Smooth muscle cell (in vitro differentiated cells): Measurements from ENCODE around the gene PPDPF. TPM values are rescaled to one million over a fixed set of nuclear protein-coding genes. Genes with fewer than 3 reads are reported as not detected.

ENCODE experiments used
- DNase-seq: peaks from one replicate; lab custom pipeline; 2025; ENCODE audit not compliant: unreplicated experiment; lab: John Stamatoyannopoulos, UW
- H2AFZ ChIP-seq: fragments of 200-600 bp; sonication (generic); 2 replicates; pipeline ENCODE4 v1.6.0; 2016; ENCODE audit warnings: antibody characterized with exemption, low read depth, mild to moderate bottlenecking
- H3F3A ChIP-seq: fragments of 200-600 bp; sonication (generic); 2 replicates; pipeline ENCODE4 v1.6.0; 2017; ENCODE audit warnings: antibody characterized with exemption, low read depth
- H3K27ac ChIP-seq: fragments of 200-600 bp; sonication (generic); 2 replicates; pipeline ENCODE4 v1.5.1; 2016; ENCODE audit warnings: low read depth, mild to moderate bottlenecking
- H3K27me3 ChIP-seq: fragments of 200-600 bp; sonication (generic); 2 replicates; pipeline ENCODE4 v1.6.1; 2016; ENCODE audit warnings: low read depth, mild to moderate bottlenecking
- H3K36me3 ChIP-seq: fragments of 200-600 bp; sonication (generic); 2 replicates; pipeline ENCODE4 v1.5.1; 2016; ENCODE audit warnings: low read depth
- H3K4me1 ChIP-seq: fragments of 200-600 bp; sonication (generic); 2 replicates; pipeline ENCODE4 v1.5.1; 2016; ENCODE audit warnings: low read depth
- H3K4me2 ChIP-seq: fragments of 200-600 bp; sonication (generic); 2 replicates; pipeline ENCODE4 v1.6.0; 2016; ENCODE audit warnings: mild to moderate bottlenecking
- H3K4me3 ChIP-seq: fragments of 200-600 bp; sonication (generic); 2 replicates; pipeline ENCODE4 v1.5.1; 2016; ENCODE audit warnings: mild to moderate bottlenecking
- H3K79me2 ChIP-seq: fragments of 200-600 bp; sonication (generic); 2 replicates; pipeline ENCODE4 v1.6.0; 2016; ENCODE audit warnings: low read depth, mild to moderate bottlenecking
- H3K9ac ChIP-seq: fragments of 200-600 bp; sonication (generic); 2 replicates; pipeline ENCODE4 v1.6.0; 2016; ENCODE audit warnings: low read depth
- H3K9me3 ChIP-seq: fragments of 200-600 bp; sonication (generic); replicated peaks from 2 replicates; pipeline ENCODE4 v1.5.1; 2016; ENCODE audit warnings: low read depth
- H4K20me1 ChIP-seq: fragments of 200-600 bp; sonication (generic); 2 replicates; pipeline ENCODE4 v1.6.0; 2016; ENCODE audit warnings: low read depth
- CTCF ChIP-seq: fragments of 200-600 bp; sonication (generic); IDR thresholded peaks from 2 replicates; pipeline ENCODE4 v1.5.1; 2017; ENCODE audit warnings: borderline replicate concordance, mild to moderate bottlenecking, antibody characterized with exemption; ENCODE audit not compliant: insufficient read depth, poor library complexity, severe bottlenecking
- WGBS: methylation state at CpG from one replicate; pipeline ENCODE4 v1.1.7; 2016; ENCODE audit warnings: low lambda C conversion rate; 5-methylcytosine and 5-hydroxymethylcytosine counted together
- polyA plus RNA-seq: library from polyadenylated mRNA; unstranded; fragments of >200 nt; fragmentation: Nextera tagmentation; extraction: Ambion mirVana; gene quantifications from 2 replicates; pipeline ENCODE4 v1.2.1, GENCODE V29; 2016
- total RNA-seq: library from RNA; depleted of rRNA; stranded (reverse); fragments of >200 nt; gene quantifications from 2 replicates; pipeline ENCODE4 v1.2.3, GENCODE V29; 2014

PPDPF gene
- total and polyA plus RNA-seq, 2 experiments from 2014 or later: 118 to 365 TPM

- no peak overlapping the region for H3K27ac ChIP-seq
- TF ChIP-seq CTCF: no peak
- no peak for DNase-seq
- no peaks in the 10 kb centered on the region for H4K20me1 ChIP-seq
- 93% methylated on average over 16 of the region's 20 CpGs for WGBS
- H3K79me2 ChIP-seq: no peaks in the 10 kb centered on the region
- H3K27me3 ChIP-seq: no peaks in the 10 kb centered on the region
- H3K4me3 ChIP-seq: no peak overlapping the region
- H3K4me1 ChIP-seq: no peaks in the 10 kb centered on the region
- no peak overlapping the region for H3K4me2 ChIP-seq
- H3F3A ChIP-seq: no peaks in the 10 kb centered on the region
- no peak overlapping the region for H2AFZ ChIP-seq
- H3K9me3 ChIP-seq: no peaks in the 10 kb centered on the region
- H3K36me3 ChIP-seq: no peaks in the 10 kb centered on the region
- H3K9ac ChIP-seq: no peak overlapping the region
These were observed 25.8 kb downstream of the PPDPF start for GRCh38 chr20:63546256-63546955.

GRCh38 chr20:63546956-63547724 is 26.6 kb downstream of the PPDPF start:
- no peaks in the 10 kb centered on the region for H3K79me2 ChIP-seq
- WGBS: 84% methylated on average over 56 of the region's 58 CpGs

GRCh38 chr20:63547725-63548480 is 27.3 kb downstream of the PPDPF start, which contains the start of gene SRMS:
SRMS (minus strand) TSS chr20:63547749; CDS start chr20:63547463, 286 bp downstream.
- peaks cover 7% of the 10 kb centered on the region for H3F3A ChIP-seq
- no peaks in the 10 kb centered on the region for H3K27me3 ChIP-seq
- no peak for DNase-seq
- no peaks in the 10 kb centered on the region for H3K4me1 ChIP-seq
- TF ChIP-seq CTCF: no peak
- H3K4me3 ChIP-seq: no peak within 1 kb of the TSS
- no peak within 1 kb of the TSS for H3K9ac ChIP-seq
- no peaks in the 10 kb centered on the region for H3K36me3 ChIP-seq
- H4K20me1 ChIP-seq: no peaks in the 10 kb centered on the region
- H3K9me3 ChIP-seq: no peaks in the 10 kb centered on the region
- 69% methylated on average over 28 of the region's 35 CpGs for whole genome bisulfite sequencing
- H3K27ac ChIP-seq: no peak within 1 kb of the TSS
- no peaks in the 10 kb centered on the region for H3K79me2 ChIP-seq
- H3K4me2 ChIP-seq: no peak within 1 kb of the TSS
- H2AFZ ChIP-seq: no peak within 1 kb of the TSS

More at GRCh38 chr20:63546956-63547724, 26.6 kb downstream of the PPDPF start:
- Histone ChIP-seq H2AFZ (no peak overlapping the region), H3K27me3 (no peaks in the 10 kb centered on the region), H3K4me3 (no peak overlapping the region), H3K4me1 (no peaks in the 10 kb centered on the region), H3K36me3 (no peaks in the 10 kb centered on the region), H3K27ac (no peak overlapping the region), H3K9ac (no peak overlapping the region), H3K9me3 (no peaks in the 10 kb centered on the region), H4K20me1 (no peaks in the 10 kb centered on the region), H3F3A (no peaks in the 10 kb centered on the region), H3K4me2 (no peak overlapping the region)
- no peak for DNase-seq
- TF ChIP-seq CTCF: no peak
